ENCODE data around the gene PARD3B. TPM values are rescaled to one million over a fixed set of nuclear protein-coding genes. Genes with fewer than 3 reads are reported as not detected.

PARD3B gene
- total and polyA plus RNA-seq, 12 donors: 0.46 to 12.4 (median 8.3) TPM

DNA sequence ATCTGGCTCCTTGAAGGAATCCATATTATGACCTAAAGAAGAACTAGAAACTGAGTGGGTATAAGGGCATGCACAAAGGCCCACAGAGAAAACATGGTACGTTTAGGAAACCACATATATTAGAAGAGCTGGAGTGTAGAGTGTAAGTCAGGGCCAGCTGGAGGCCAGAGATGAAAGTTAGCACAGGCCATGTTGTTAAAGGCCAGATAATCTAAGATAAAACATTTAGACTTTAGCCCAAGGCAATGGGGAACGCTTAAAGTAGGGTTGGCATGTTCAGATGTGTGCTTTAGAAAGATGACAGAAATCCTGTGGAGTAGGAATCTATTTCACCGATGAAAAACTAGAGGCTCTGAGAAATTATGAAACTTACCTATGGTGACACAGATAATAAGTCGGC lies 907.9 kb downstream of the PARD3B start:
- ATAC-seq (no peak), DNase-seq (no peak)
- Histone ChIP-seq H3K27ac (no peak overlapping the region), H3K27me3 (no peaks in the 10 kb centered on the region), H3K4me3 (no peak overlapping the region), H3K36me3 (no peaks in the 10 kb centered on the region), H3K9me3 (no peaks in the 10 kb centered on the region), H3K4me1 (no peaks in the 10 kb centered on the region)
- TF ChIP-seq, protein P1, sequence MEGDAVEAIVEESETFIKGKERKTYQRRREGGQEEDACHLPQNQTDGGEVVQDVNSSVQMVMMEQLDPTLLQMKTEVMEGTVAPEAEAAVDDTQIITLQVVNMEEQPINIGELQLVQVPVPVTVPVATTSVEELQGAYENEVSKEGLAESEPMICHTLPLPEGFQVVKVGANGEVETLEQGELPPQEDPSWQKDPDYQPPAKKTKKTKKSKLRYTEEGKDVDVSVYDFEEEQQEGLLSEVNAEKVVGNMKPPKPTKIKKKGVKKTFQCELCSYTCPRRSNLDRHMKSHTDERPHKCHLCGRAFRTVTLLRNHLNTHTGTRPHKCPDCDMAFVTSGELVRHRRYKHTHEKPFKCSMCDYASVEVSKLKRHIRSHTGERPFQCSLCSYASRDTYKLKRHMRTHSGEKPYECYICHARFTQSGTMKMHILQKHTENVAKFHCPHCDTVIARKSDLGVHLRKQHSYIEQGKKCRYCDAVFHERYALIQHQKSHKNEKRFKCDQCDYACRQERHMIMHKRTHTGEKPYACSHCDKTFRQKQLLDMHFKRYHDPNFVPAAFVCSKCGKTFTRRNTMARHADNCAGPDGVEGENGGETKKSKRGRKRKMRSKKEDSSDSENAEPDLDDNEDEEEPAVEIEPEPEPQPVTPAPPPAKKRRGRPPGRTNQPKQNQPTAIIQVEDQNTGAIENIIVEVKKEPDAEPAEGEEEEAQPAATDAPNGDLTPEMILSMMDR (IDR thresholded peaks at IDR 0.05): no peak
- intact Hi-C loops (cut with DNase I): no loop called here
- 92 to 93% methylated on average over 4 of the region's 4 CpGs for WGBS, 2 donors

DNA sequence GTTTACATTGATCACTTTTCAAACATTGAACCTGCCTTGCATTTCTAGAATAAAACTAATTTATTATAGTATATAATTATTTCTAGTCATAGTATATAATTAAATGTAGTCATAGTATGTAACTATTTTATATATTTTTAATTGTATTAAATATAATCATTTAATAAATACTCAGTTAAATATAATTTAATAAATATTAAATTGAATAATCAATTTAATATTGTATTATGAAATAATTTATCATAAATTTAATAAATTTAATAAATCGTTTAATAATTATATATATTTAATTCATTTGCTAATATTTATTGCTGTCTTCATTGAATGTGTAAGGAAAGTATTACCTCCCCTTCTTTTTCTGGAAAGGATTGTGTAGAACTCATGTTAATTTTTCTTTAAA lies 911.4 kb downstream of the PARD3B start:
- no peak overlapping the region for H3K27ac ChIP-seq
- ATAC-seq: no peak
- intact Hi-C loops (cut with DNase I): no loop called here

DNA sequence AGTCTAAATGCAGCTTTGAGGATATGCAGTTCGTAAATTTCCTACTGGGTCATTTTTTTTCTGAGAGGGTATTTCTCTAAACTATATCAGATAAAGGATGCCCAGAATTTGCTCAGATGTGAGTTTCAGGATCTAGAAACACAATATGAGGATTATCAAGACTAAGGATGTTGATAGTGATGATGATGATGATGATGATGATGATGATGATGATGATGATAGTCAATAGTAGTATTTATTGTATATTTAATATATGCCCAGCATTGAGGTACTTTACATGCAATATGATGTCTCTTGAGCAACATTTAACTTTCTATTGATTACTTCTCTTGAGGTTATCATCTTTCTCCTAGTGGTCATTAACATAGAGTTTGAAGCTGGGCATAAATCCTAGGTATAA lies 914.9 kb downstream of the PARD3B start:
- WGBS, 2 donors: 98 to 99% methylated on average over 1 of the region's 1 CpG
- Histone ChIP-seq H3K27me3 (no peaks in the 10 kb centered on the region), H3K36me3 (no peaks in the 10 kb centered on the region), H3K9me3 (no peaks in the 10 kb centered on the region), H3K4me3 (no peak overlapping the region), H3K27ac (no peak overlapping the region), H3K4me1 (peaks cover 0 to 9% (median 0%) of the 10 kb centered on the region in 9 donors)
- intact Hi-C loops (cut with DNase I): no loop called here
- TF ChIP-seq, protein P1 (IDR thresholded peaks at IDR 0.05): no peak
- DNase-seq (no peak), ATAC-seq (no peak)

More for the DNA sequence above, 911.4 kb downstream of the PARD3B start:
- no peaks in the 10 kb centered on the region for H3K27me3 ChIP-seq
- 94 to 96% methylated on average over 1 of the region's 1 CpG for WGBS, 2 donors
- H3K9me3 ChIP-seq: no peaks in the 10 kb centered on the region
- peaks cover 0 to 9% (median 0%) of the 10 kb centered on the region in 9 donors for H3K4me1 ChIP-seq
- H3K36me3 ChIP-seq: no peaks in the 10 kb centered on the region
- no peak overlapping the region for H3K4me3 ChIP-seq
- TF ChIP-seq, protein P1 (IDR thresholded peaks at IDR 0.05): no peak
- DNase-seq: no peak

DNA sequence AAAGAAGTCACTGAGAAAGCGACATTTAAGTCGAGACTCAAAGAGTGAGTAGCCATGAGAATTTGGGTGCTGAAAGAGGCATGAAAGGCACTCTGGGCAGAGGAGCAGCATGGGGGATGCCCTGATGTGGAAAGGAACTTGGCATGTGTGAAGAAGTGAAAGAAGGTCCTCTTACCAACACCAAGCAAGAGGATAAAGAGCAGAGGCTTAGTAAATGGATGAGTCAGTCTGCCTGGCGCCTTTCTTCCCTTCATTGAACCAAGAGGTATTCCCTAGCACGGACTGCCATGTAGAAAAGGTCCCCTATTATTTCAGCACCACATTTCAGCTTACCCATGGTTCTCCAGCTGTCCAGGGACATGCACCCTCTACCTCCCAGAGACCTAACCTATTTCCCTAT lies 915.9 kb downstream of the PARD3B start:
- Histone ChIP-seq H3K27me3 (no peaks in the 10 kb centered on the region), H3K27ac (no peak overlapping the region), H3K4me1 (peaks cover 0 to 9% (median 0%) of the 10 kb centered on the region in 9 donors), H3K4me3 (no peak overlapping the region), H3K36me3 (no peaks in the 10 kb centered on the region), H3K9me3 (no peaks in the 10 kb centered on the region)
- DNase-seq (no peak), ATAC-seq (no peak)
- WGBS, 2 donors: 96 to 97% methylated on average over 4 of the region's 4 CpGs
- TF ChIP-seq, protein P1 (IDR thresholded peaks at IDR 0.05): no peak
- intact Hi-C loops (cut with DNase I): no loop called here

Data from heart right ventricle (tissue), 16 donors.